Prostate gland (tissue), 2 donors: ENCODE data around the gene SYT11. TPM values are rescaled to one million over a fixed set of nuclear protein-coding genes. Genes with fewer than 3 reads are reported as not detected.
"Not testable (repeated sequence)": the region's sequence is repeated elsewhere in the genome, so short reads cannot be mapped to it uniquely, and the experiment has no call there.

Experiments used
- DNase-seq: peaks from one replicate; pipeline ENCODE4 v3.0.0-alpha.2; 2019; ENCODE audit warnings: low spot score
- H3K27ac ChIP-seq, 2 donors: fragments of 200-600 bp; sonication (generic); 2 replicates each; pipeline ENCODE4 v1.5.1; 2017 to 2019
- H3K27me3 ChIP-seq: fragments of 200-600 bp; sonication (generic); replicated peaks from 2 replicates; pipeline ENCODE4 v1.5.1; 2019; ENCODE audit not compliant: insufficient read depth
- H3K36me3 ChIP-seq, 2 donors: fragments of 200-600 bp; sonication (generic); 1 replicate in 1 of 2; 2 replicates in 1 of 2; pipeline versions ENCODE4 v1.5.1 to v1.8.1; 2017 to 2019
- H3K4me1 ChIP-seq: fragments of 200-600 bp; sonication (generic); replicated peaks from 2 replicates; pipeline ENCODE4 v1.5.1; 2019
- H3K4me3 ChIP-seq, 2 donors: fragments of 200-600 bp; sonication (generic); 2 replicates each; pipeline ENCODE4 v1.5.1; 2017 to 2019
- H3K9me3 ChIP-seq: fragments of 200-600 bp; sonication (generic); 2 replicates; pipeline ENCODE4 v1.5.1; 2017
- CTCF ChIP-seq, 4 experiments: fragments of 200-600 bp in 2 of 4; fragments of 450-650 bp in 2 of 4; sonication (generic) in 2 of 4; IDR thresholded peaks; 1 replicate in 3 of 4; 2 replicates in 1 of 4; pipeline ENCODE4 v1.5.1; 2016 to 2019; ENCODE audit warnings: antibody characterized with exemption in 4 of 4, mild to moderate bottlenecking in 2 of 4, moderate library complexity in 2 of 4
- POLR2A ChIP-seq: fragments of 450-650 bp; IDR thresholded peaks from one replicate; pipeline ENCODE4 v1.6.1; 2016; ENCODE audit warnings: antibody characterized with exemption, mild to moderate bottlenecking
- POLR2AphosphoS5 ChIP-seq: sonication (generic); formaldehyde crosslinking; IDR thresholded peaks from one replicate; pipeline ENCODE4 v1.6.1; 2017; ENCODE audit warnings: antibody characterized with exemption
- WGBS: methylation state at CpG from one replicate; pipeline ENCODE4 v1.1.5; 2018; 5-methylcytosine and 5-hydroxymethylcytosine counted together
- intact Hi-C: fragments of 100-400 bp; cut with DNase I; formaldehyde crosslinking; loops from one replicate; pipeline ENCODE4 v1.14.2; 2022
- total RNA-seq, 2 donors: library from RNA; depleted of rRNA; stranded (reverse); fragments of >200 nt; gene quantifications; one replicate each; pipeline ENCODE4 v1.1.0, GENCODE V29; 2016

Gene SYT11
- total RNA-seq, 2 donors from 2014 or later = 3.6 to 28.0 TPM

GRCh38 chr1:155831279-155831976 is 27.9 kb upstream of the SYT11 start:
- TF ChIP-seq CTCF (IDR thresholded peaks at IDR 0.05) = no peak
- TF ChIP-seq POLR2A = no peak
- no peak for TF ChIP-seq POLR2AphosphoS5
- Histone ChIP-seq H3K36me3 (no peaks in the 10 kb centered on the region), H3K27me3 (no peaks in the 10 kb centered on the region), H3K27ac (no peak overlapping the region), H3K4me3 (no peak overlapping the region), H3K4me1 (no peaks in the 10 kb centered on the region), H3K9me3 (no peaks in the 10 kb centered on the region)
- no peak for DNase-seq
- intact Hi-C loops = no loop called here
- 95% methylated on average over 7 of the region's 7 CpGs for WGBS

GRCh38 chr1:155833665-155834295 is 25.6 kb upstream of the SYT11 start:
- WGBS = 78% methylated on average over 1 of the region's 1 CpG
- DNase-seq = no peak
- H3K27ac ChIP-seq = no peak overlapping the region
- no peaks in the 10 kb centered on the region for H3K9me3 ChIP-seq
- TF ChIP-seq POLR2A = no peak
- H3K36me3 ChIP-seq = no peaks in the 10 kb centered on the region
- H3K27me3 ChIP-seq = no peaks in the 10 kb centered on the region
- no peaks in the 10 kb centered on the region for H3K4me1 ChIP-seq
- H3K4me3 ChIP-seq = no peak overlapping the region
- intact Hi-C loops = no loop called here

GRCh38 chr1:155834296-155834926 is 25.0 kb upstream of the SYT11 start:
- intact Hi-C loops = no loop called here
- H3K4me3 ChIP-seq = no peak overlapping the region
- no peaks in the 10 kb centered on the region for H3K27me3 ChIP-seq
- 98% methylated on average over 11 of the region's 11 CpGs for WGBS
- TF ChIP-seq POLR2AphosphoS5 (no peak), POLR2A (no peak), CTCF (IDR thresholded peaks at IDR 0.05) (no peak)
- H3K9me3 ChIP-seq = no peaks in the 10 kb centered on the region
- no peak overlapping the region for H3K27ac ChIP-seq
- no peak for DNase-seq
- H3K36me3 ChIP-seq = no peaks in the 10 kb centered on the region
- H3K4me1 ChIP-seq = no peaks in the 10 kb centered on the region

GRCh38 chr1:155834927-155835399 is 24.4 kb upstream of the SYT11 start:
- H3K27me3 ChIP-seq, H3K36me3 ChIP-seq, intact Hi-C loops, H3K9me3 ChIP-seq, H3K27ac ChIP-seq, H3K4me1 ChIP-seq, H3K4me3 ChIP-seq, DNase-seq: not testable (repeated sequence)
- 89% methylated on average over 9 of the region's 9 CpGs for WGBS

GRCh38 chr1:155835548-155835947 is 23.8 kb upstream of the SYT11 start:
- Histone ChIP-seq H3K4me3 (no peak overlapping the region), H3K27ac (no peak overlapping the region), H3K27me3 (no peaks in the 10 kb centered on the region), H3K4me1 (no peaks in the 10 kb centered on the region), H3K9me3 (no peaks in the 10 kb centered on the region), H3K36me3 (no peaks in the 10 kb centered on the region)
- 97% methylated on average over 6 of the region's 6 CpGs for WGBS
- DNase-seq = no peak
- no peak for TF ChIP-seq POLR2A
- TF ChIP-seq CTCF (IDR thresholded peaks at IDR 0.05) = no peak
- no peak for TF ChIP-seq POLR2AphosphoS5
- intact Hi-C loops = no loop called here
